Measurements from ENCODE around the gene TGM2. TPM values are rescaled to one million over a fixed set of nuclear protein-coding genes. Genes with fewer than 3 reads are reported as not detected.

The TGM2 gene
- total and polyA plus RNA-seq, 9 of the 15 experiments (the other 6 are each of a cell fraction or from before 2014, with no cell fraction given) = 5.5 to 78.5 (median 37.6) TPM

GRCh38 chr20:38162878-38163875 lies 1.9 kb downstream of the TGM2 start:
- WGBS (ENCODE audit: insufficient coverage, low coverage, missing lambda C conversion rate) = 59% methylated on average over 15 of the region's 15 CpGs
- DNase-seq (ENCODE audit: extremely low read depth in 1 of 4, low spot score in 3 of 4) (no peak), ATAC-seq (no peak), FAIRE-seq (no peak)
- H4K20me1 ChIP-seq (replicated peaks; ENCODE audit: control insufficient read depth, insufficient read depth, low read length) = 0 out of 2 replicates have a peak, but pooled peaks cover 5% of the 10 kb centered on the region
- TF ChIP-seq IFI16 (CRISPR knock-in tag; IDR thresholded peaks at IDR 0.05) (no peak), RBM25 (IDR thresholded peaks at IDR 0.05; ENCODE audit: low read depth, low read length, severe bottlenecking) (peak; percentile 79), KDM1A (IDR thresholded peaks at IDR 0.05) (0 out of 4 replicates have a peak, but pooled peaks of 1 of the 2 experiments have one; percentile 18), BCOR (IDR thresholded peaks at IDR 0.05) (peak; percentile 69), MCM7 (IDR thresholded peaks at IDR 0.05) (no peak), TFAM (CRISPR knock-in tag; conservative IDR thresholded peaks at IDR 0.05) (no peak), ZC3H8 (IDR thresholded peaks at IDR 0.05) (no peak), ZNF280B (CRISPR knock-in tag; IDR thresholded peaks at IDR 0.05) (no peak), ZNF76 (CRISPR knock-in tag; IDR thresholded peaks at IDR 0.05; ENCODE audit: borderline replicate concordance) (no peak), ZFP36 (IDR thresholded peaks at IDR 0.05; ENCODE audit: low read depth, low read length, partially characterized antibody) (peak; percentile 77), SMARCA5 (IDR thresholded peaks at IDR 0.05) (0 out of 2 replicates have a peak, but pooled peaks have one; percentile 40)
- H3K27ac ChIP-seq (ENCODE audit: extremely low read depth, low read depth, low read length) = 0 out of 3 replicates have a peak overlapping the region, but pooled peaks have one; percentile 23
- no peaks in the 10 kb centered on the region for H3K27me3 ChIP-seq (ENCODE audit: control insufficient read depth in 2 of 2, insufficient read depth in 2 of 2, low read length in 2 of 2)
- peaks cover 25% of the 10 kb centered on the region for H3K36me3 ChIP-seq (ENCODE audit: control insufficient read depth, insufficient read depth, low read length)
- peak overlapping the region; percentile 19 to 89; a peak in 2 of 4 replicates for H3K9ac ChIP-seq (ENCODE audit: insufficient read depth in 1 of 2, low read depth in 2 of 2, low read length in 2 of 2)
- H3K9me3 ChIP-seq (replicated peaks; ENCODE audit: control insufficient read depth, insufficient read depth, low read depth, low read length) = no peaks in the 10 kb centered on the region
- no TSS peak for BruUV-seq (replicated peaks)
- peaks cover 62 to 64% of the 10 kb centered on the region in 2 experiments for H3K4me1 ChIP-seq (replicated peaks in 1 of 2; ENCODE audit: control insufficient read depth in 2 of 2, insufficient read depth in 2 of 2, low read length in 2 of 2)
- H3K4me2 ChIP-seq (ENCODE audit: insufficient read depth, low read length) = peak overlapping the region; percentile 99
- POLR2A ChIA-PET = interaction anchor here (0.6 to 1.8 kb wide), 7 partner anchors 8 to 88 kb away, joined by 3 to 6 read pairs (median 3); no protein-coding TSS in a partner anchor
- no peak overlapping the region for H3K4me3 ChIP-seq
- H2AFZ ChIP-seq (ENCODE audit: low read depth, low read length) = no peak overlapping the region
- CTCF ChIA-PET (ENCODE audit: low intra/inter-chr PET ratio) = interaction anchor here (3.4 kb wide), 1 partner anchor 105 kb away, joined by 30 read pairs; no protein-coding TSS in a partner anchor
- in situ Hi-C loops (cut with MboI) (loop anchor here (10.0 kb wide), 1 partner anchor 88 kb away; no protein-coding TSS in a partner anchor), intact Hi-C loops (cut with micrococcal nuclease) (no loop called here)
- no peaks in the 10 kb centered on the region for H3K9me1 ChIP-seq (ENCODE audit: control insufficient read depth, insufficient read depth, low read length)
- peaks cover 46% of the 10 kb centered on the region for H3K79me2 ChIP-seq (ENCODE audit: control insufficient read depth, insufficient read depth, low read length)
